Parathyroid adenoma (tissue), 2 donors: ENCODE results near the gene LPP.

Experiments used
- H2AFZ ChIP-seq: fragments of 300-600 bp; sonication (generic); one replicate; pipeline ENCODE4 v1.7.0; 2017; ENCODE audit warnings: antibody characterized with exemption, mild to moderate bottlenecking
- H3K27ac ChIP-seq: fragments of 300-600 bp; sonication (generic); one replicate; pipeline ENCODE4 v1.7.0; 2017
- H3K27me3 ChIP-seq: fragments of 300-600 bp; sonication (generic); one replicate; pipeline ENCODE4 v1.7.0; 2017; ENCODE audit warnings: low read length; ENCODE audit not compliant: control insufficient read depth, insufficient read depth
- H3K36me3 ChIP-seq: fragments of 300-600 bp; sonication (generic); one replicate; pipeline ENCODE4 v1.7.0; 2017; ENCODE audit warnings: low read length; ENCODE audit not compliant: control insufficient read depth, insufficient read depth
- H3K4me1 ChIP-seq: fragments of 300-600 bp; sonication (generic); one replicate; pipeline ENCODE4 v1.7.0; 2017; ENCODE audit warnings: control low read depth
- H3K4me2 ChIP-seq: fragments of 300-600 bp; sonication (generic); one replicate; pipeline ENCODE4 v1.7.0; 2017; ENCODE audit warnings: low read length
- H3K4me3 ChIP-seq: fragments of 300-600 bp; sonication (generic); one replicate; pipeline ENCODE4 v1.7.0; 2017; ENCODE audit warnings: low read depth, low read length
- H3K79me2 ChIP-seq: fragments of 300-600 bp; sonication (generic); one replicate; pipeline ENCODE4 v1.7.0; 2017; ENCODE audit warnings: control low read depth
- H3K9ac ChIP-seq: fragments of 300-600 bp; sonication (generic); one replicate; pipeline ENCODE4 v1.7.0; 2017; ENCODE audit warnings: mild to moderate bottlenecking
- H3K9me3 ChIP-seq: fragments of 300-600 bp; sonication (generic); one replicate; pipeline ENCODE4 v1.7.0; 2017; ENCODE audit warnings: low read length; ENCODE audit not compliant: control insufficient read depth
- TF ChIP-seq, protein P1 (sequence below): fragments of 300-600 bp; sonication (generic); IDR thresholded peaks from one replicate; pipeline ENCODE4 v1.7.0; 2017; ENCODE audit warnings: antibody characterized with exemption, mild to moderate bottlenecking
- donor health status: primary hyperparathyroidism.

Gene LPP

DNA sequence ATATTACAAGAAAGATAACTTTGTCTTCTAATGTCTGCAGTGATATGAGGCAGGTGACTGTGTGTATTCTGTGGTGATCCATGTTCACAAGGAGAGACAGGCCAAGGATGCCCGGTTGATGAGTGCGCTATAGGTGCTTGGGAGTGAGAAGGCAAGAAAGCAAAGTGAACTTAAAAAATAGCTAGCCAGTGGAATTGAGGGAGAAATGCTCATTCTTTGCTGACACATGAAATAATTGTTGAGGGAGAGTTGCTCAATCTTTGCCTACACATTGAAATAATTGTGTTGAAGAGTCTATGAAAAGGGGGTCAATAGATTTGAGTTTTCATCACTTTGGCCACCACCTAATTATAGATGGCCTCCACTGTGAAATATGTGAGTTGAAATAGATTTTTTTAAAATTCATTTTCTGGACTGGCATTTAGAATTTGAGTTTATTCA, 156.3 kb downstream of the LPP start:
- TF ChIP-seq, protein P1, sequence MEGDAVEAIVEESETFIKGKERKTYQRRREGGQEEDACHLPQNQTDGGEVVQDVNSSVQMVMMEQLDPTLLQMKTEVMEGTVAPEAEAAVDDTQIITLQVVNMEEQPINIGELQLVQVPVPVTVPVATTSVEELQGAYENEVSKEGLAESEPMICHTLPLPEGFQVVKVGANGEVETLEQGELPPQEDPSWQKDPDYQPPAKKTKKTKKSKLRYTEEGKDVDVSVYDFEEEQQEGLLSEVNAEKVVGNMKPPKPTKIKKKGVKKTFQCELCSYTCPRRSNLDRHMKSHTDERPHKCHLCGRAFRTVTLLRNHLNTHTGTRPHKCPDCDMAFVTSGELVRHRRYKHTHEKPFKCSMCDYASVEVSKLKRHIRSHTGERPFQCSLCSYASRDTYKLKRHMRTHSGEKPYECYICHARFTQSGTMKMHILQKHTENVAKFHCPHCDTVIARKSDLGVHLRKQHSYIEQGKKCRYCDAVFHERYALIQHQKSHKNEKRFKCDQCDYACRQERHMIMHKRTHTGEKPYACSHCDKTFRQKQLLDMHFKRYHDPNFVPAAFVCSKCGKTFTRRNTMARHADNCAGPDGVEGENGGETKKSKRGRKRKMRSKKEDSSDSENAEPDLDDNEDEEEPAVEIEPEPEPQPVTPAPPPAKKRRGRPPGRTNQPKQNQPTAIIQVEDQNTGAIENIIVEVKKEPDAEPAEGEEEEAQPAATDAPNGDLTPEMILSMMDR: no peak
- Histone ChIP-seq H3K27me3 (no peaks in the 10 kb centered on the region), H3K9me3 (no peaks in the 10 kb centered on the region), H3K79me2 (peaks cover 2% of the 10 kb centered on the region), H3K9ac (no peak overlapping the region), H3K4me2 (no peak overlapping the region), H3K27ac (no peak overlapping the region), H2AFZ (no peak overlapping the region), H3K36me3 (no peaks in the 10 kb centered on the region), H3K4me1 (no peaks in the 10 kb centered on the region), H3K4me3 (no peak overlapping the region)

DNA sequence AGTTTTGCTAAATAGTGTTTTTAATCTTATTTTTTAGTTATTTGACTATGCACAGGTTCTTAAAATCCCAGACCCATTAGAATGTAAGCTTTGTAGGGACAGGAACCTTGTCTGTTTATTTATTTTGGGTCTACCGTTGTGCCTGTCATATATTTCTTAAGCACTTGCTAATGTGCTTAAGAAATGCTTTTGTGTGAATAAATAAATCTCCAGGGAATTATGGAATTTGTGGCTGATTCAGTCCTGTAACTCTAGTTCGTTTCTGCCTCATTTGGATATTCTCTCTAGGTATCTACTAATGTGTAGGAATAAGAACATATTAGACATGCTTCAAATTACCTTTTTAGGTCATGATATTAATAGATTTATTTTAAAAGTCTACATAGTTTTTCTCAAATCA, 161.6 kb downstream of the LPP start:
- H3K27ac ChIP-seq: no peak overlapping the region
- no peaks in the 10 kb centered on the region for H3K9me3 ChIP-seq
- no peak overlapping the region for H3K4me3 ChIP-seq
- peaks cover 9% of the 10 kb centered on the region for H3K4me1 ChIP-seq
- H3K4me2 ChIP-seq: no peak overlapping the region
- no peaks in the 10 kb centered on the region for H3K27me3 ChIP-seq
- H3K36me3 ChIP-seq: no peaks in the 10 kb centered on the region
- no peaks in the 10 kb centered on the region for H3K79me2 ChIP-seq
- TF ChIP-seq, protein P1: no peak
- H2AFZ ChIP-seq: no peak overlapping the region
- H3K9ac ChIP-seq: no peak overlapping the region

DNA sequence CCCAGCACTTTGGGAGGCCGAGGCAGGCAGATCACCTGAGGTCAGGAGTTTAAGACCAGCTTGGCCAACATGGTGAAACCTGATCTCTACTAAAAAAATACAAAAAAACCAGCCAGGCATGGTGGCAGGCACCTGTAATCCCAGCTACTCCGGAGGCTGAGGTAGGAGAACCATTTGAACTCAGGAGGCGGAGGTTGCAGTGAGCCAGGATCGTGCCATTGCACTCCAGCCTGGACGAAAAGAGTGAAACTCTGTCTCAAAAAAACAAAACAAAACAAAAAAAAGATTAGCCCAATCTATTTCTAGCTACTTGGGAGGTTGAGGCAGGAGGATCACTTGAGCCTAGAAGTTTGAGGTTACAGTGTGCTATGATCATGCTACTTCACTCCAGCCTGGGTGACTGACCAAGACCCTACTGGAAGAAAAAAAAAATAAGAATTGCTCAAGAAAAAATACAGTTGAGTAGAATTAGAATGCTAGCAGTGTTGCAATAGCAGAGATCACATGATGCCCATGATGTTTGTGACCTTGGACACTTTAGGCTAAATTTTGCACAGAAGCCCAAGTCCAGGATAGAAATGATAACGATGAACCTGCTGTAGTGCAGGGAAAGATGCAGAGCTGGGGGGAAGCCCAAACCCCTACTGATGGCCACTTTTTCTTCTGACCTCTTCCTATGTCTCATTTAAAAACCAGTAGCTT, 162.2 kb downstream of the LPP start:
- peaks cover 9% of the 10 kb centered on the region for H3K4me1 ChIP-seq
- H3K9me3 ChIP-seq: no peaks in the 10 kb centered on the region
- H2AFZ ChIP-seq: no peak overlapping the region
- peaks cover 4% of the 10 kb centered on the region for H3K79me2 ChIP-seq
- no peaks in the 10 kb centered on the region for H3K27me3 ChIP-seq
- H3K9ac ChIP-seq: no peak overlapping the region
- H3K4me3 ChIP-seq: no peak overlapping the region
- H3K27ac ChIP-seq: no peak overlapping the region
- TF ChIP-seq, protein P1: no peak
- no peak overlapping the region for H3K4me2 ChIP-seq
- H3K36me3 ChIP-seq: no peaks in the 10 kb centered on the region

DNA sequence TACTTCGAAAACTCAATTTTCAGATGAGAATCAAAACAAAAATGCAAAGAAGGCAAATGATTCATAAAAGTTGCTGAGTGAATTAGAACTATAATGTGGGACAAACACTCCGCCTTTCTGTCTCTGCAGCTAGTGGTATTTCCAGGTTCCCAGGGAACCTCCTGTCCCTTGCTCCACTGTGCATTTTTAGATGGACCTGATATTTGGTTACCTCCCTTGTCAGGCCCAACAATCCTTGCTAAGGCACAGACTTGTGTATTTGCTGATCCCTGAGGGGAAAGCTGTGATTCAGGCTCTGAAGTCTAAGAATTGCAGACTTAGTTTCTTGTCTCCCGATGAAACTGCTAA, 162.7 kb downstream of the LPP start:
- peaks cover 9% of the 10 kb centered on the region for H3K4me1 ChIP-seq
- peaks cover 4% of the 10 kb centered on the region for H3K79me2 ChIP-seq
- H3K4me2 ChIP-seq: no peak overlapping the region
- H3K9ac ChIP-seq: no peak overlapping the region
- H3K27ac ChIP-seq: no peak overlapping the region
- no peaks in the 10 kb centered on the region for H3K36me3 ChIP-seq
- H3K9me3 ChIP-seq: no peaks in the 10 kb centered on the region
- no peak overlapping the region for H3K4me3 ChIP-seq
- TF ChIP-seq, protein P1: no peak
- H2AFZ ChIP-seq: no peak overlapping the region
- no peaks in the 10 kb centered on the region for H3K27me3 ChIP-seq

DNA sequence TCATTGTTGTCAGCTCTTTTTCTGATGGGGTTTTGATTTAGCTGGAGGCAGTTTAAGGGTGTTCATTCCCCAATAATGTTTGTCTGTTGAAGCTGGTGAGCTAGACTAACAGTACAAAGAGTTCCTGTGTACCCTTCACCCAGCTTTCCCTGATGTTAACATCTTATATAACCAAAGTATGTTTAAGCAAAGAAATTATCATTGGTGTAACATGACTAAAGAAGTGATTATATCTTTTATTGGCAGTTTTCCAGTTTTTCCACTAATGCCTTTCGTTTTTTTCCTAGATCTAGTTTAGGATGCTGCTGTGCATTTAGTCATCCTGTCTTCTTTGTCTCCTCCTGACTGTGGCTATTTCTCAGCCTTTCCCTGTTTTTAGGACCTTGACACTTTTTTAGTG, 165.6 kb downstream of the LPP start:
- Histone ChIP-seq H3K27me3 (no peaks in the 10 kb centered on the region), H3K4me2 (no peak overlapping the region), H3K9me3 (no peaks in the 10 kb centered on the region), H3K36me3 (no peaks in the 10 kb centered on the region), H3K27ac (no peak overlapping the region), H3K79me2 (peaks cover 7% of the 10 kb centered on the region), H3K4me1 (peaks cover 9% of the 10 kb centered on the region), H3K4me3 (no peak overlapping the region), H2AFZ (no peak overlapping the region), H3K9ac (no peak overlapping the region)
- TF ChIP-seq, protein P1: no peak
